GM18517 (cell line): ENCODE results near the gene ZNF587.
"Not testable (repeated sequence)": the region's sequence is repeated elsewhere in the genome, so short reads cannot be mapped to it uniquely, and the experiment has no call there.

ENCODE experiments used
- ATAC-seq: cut with Tn5 transposase; IDR thresholded peaks from one replicate; pipeline ENCODE4 v1.9.1; 2021; ENCODE audit warnings: mild to moderate bottlenecking, moderate library complexity; ENCODE audit not compliant: unreplicated experiment

The ZNF587 gene

GRCh38 chr19:57886046-57886445 lies 36.4 kb downstream of the ZNF587 start:
- no peak for ATAC-seq

GRCh38 chr19:57887195-57887941 lies 37.7 kb downstream of the ZNF587 start:
- no peak for ATAC-seq

- ATAC-seq, result no peak
Observed at GRCh38 chr19:57888107-57888559, 38.5 kb downstream of the ZNF587 start.

GRCh38 chr19:57888560-57889231 lies 39.0 kb downstream of the ZNF587 start, which contains the start of gene ZNF814:
ZNF814 (minus strand) TSS chr19:57889037; CDS start chr19:57888802, 235 bp downstream.
- peak; percentile 76 for ATAC-seq

- not testable (repeated sequence) for ATAC-seq
Observed at GRCh38 chr19:57890706-57891105, 41.0 kb downstream of the ZNF587 start.

GRCh38 chr19:57900311-57900710 lies 50.7 kb downstream of the ZNF587 start:
- ATAC-seq, result no peak

- ATAC-seq, result no peak
Observed at GRCh38 chr19:57903618-57904184, 54.0 kb downstream of the ZNF587 start.

- ATAC-seq, result no peak
Observed at GRCh38 chr19:57905258-57905657, 55.6 kb downstream of the ZNF587 start.

GRCh38 chr19:57907394-57907793 lies 57.7 kb downstream of the ZNF587 start:
- ATAC-seq, result no peak

GRCh38 chr19:57914531-57914930 lies 64.9 kb downstream of the ZNF587 start:
- no peak for ATAC-seq
